C1 segment of cervical spinal cord (tissue), 14 donors: ENCODE data around the gene ADGRA1.

Experiments used
- DNase-seq, 14 donors: peaks; one replicate each; lab custom pipeline; 2025; lab: John Stamatoyannopoulos, UW

Gene ADGRA1

GRCh38 chr10:133094866-133095265 is 7.1 kb downstream of the ADGRA1 start:
- no peak for DNase-seq

- no peak for DNase-seq
Observed at GRCh38 chr10:133095586-133095985, 7.9 kb downstream of the ADGRA1 start.

- DNase-seq = no peak
Observed at GRCh38 chr10:133096616-133097269, 9.0 kb downstream of the ADGRA1 start.

GRCh38 chr10:133097418-133097817 is 9.7 kb downstream of the ADGRA1 start:
- DNase-seq = no peak

GRCh38 chr10:133097961-133098360 is 10.2 kb downstream of the ADGRA1 start:
- DNase-seq = no peak

- DNase-seq = no peak
Observed at GRCh38 chr10:133098426-133099124, 10.9 kb downstream of the ADGRA1 start.

GRCh38 chr10:133099571-133099970 is 11.8 kb downstream of the ADGRA1 start:
- DNase-seq = no peak

- no peak for DNase-seq
Observed at GRCh38 chr10:133100186-133100585, 12.5 kb downstream of the ADGRA1 start.

GRCh38 chr10:133100706-133101415 is 13.1 kb downstream of the ADGRA1 start:
- DNase-seq = peak in 4 of 14 donors; percentile 10 to 92 (median 14)

- no peak for DNase-seq
Observed at GRCh38 chr10:133101416-133101810, 13.7 kb downstream of the ADGRA1 start.

- no peak for DNase-seq
Observed at GRCh38 chr10:133102415-133103095, 14.8 kb downstream of the ADGRA1 start.

GRCh38 chr10:133103311-133103910 is 15.7 kb downstream of the ADGRA1 start:
- no peak for DNase-seq

GRCh38 chr10:133104068-133104962 is 16.6 kb downstream of the ADGRA1 start:
- DNase-seq = no peak

GRCh38 chr10:133104963-133105640 is 17.4 kb downstream of the ADGRA1 start:
- no peak for DNase-seq

GRCh38 chr10:133105686-133106390 is 18.1 kb downstream of the ADGRA1 start:
- no peak for DNase-seq

- DNase-seq = no peak
Observed at GRCh38 chr10:133106516-133106915, 18.8 kb downstream of the ADGRA1 start.

GRCh38 chr10:133107442-133107841 is 19.7 kb downstream of the ADGRA1 start:
- no peak for DNase-seq

GRCh38 chr10:133109711-133110110 is 22.0 kb downstream of the ADGRA1 start:
- no peak for DNase-seq

GRCh38 chr10:133110133-133110532 is 22.4 kb downstream of the ADGRA1 start:
- no peak for DNase-seq
